H1 (cell line): ENCODE data around the gene CYB561D2. TPM values are rescaled to one million over a fixed set of nuclear protein-coding genes. Genes with fewer than 3 reads are reported as not detected.

Experiments
- CTCF ChIA-PET: fragments of 300-600 bp; sonication (Branson Sonifier 250); formaldehyde crosslinking; loops from one replicate; lab custom pipeline; 2021; ENCODE audit not compliant: partially characterized antibody; lab: Charles Lee
- POLR2A ChIA-PET: fragments of 300-600 bp; sonication (Branson Sonifier 250); formaldehyde crosslinking; loops from one replicate; lab custom pipeline; 2021; ENCODE audit warnings: inconsistent platforms; ENCODE audit not compliant: partially characterized antibody; lab: Charles Lee
- DNase-seq, 2 experiments: peaks; one replicate each; pipeline versions ENCODE4 v3.0.0 to v3.0.0-alpha.2; 2010 to 2022; ENCODE audit warnings: low spot score in 2 of 2, low read depth in 1 of 2, mixed read lengths in 1 of 2
- FAIRE-seq: peaks from 2 replicates; lab custom pipeline; 2011; peaks lifted over from hg19 to GRCh38; lab: Jason Lieb, UNC
- H2AFZ ChIP-seq: 2 replicates; pipeline ENCODE4 v1.8.1; 2012; ENCODE audit warnings: low read length, inconsistent platforms
- H2AK5ac ChIP-seq: 2 replicates; pipeline ENCODE4 v1.6.1; 2013; ENCODE audit warnings: low read depth, low read length
- H2BK120ac ChIP-seq: replicated peaks from 2 replicates; pipeline ENCODE3; 2013; ENCODE audit warnings: low read depth, low read length, inconsistent platforms
- H2BK12ac ChIP-seq: 2 replicates; pipeline ENCODE4 v1.6.1; 2013; ENCODE audit warnings: low read depth, low read length
- H2BK15ac ChIP-seq: 2 replicates; pipeline ENCODE4 v1.6.1; 2013; ENCODE audit warnings: low read length
- H2BK20ac ChIP-seq: 2 replicates; pipeline ENCODE4 v1.6.1; 2013; ENCODE audit warnings: low read length
- H2BK5ac ChIP-seq: 2 replicates; pipeline ENCODE4 v1.6.1; 2013; ENCODE audit warnings: low read depth, low read length
- H3K14ac ChIP-seq: 2 replicates; pipeline ENCODE4 v1.6.1; 2013; ENCODE audit warnings: inconsistent platforms; ENCODE audit not compliant: insufficient read length
- H3K18ac ChIP-seq: 2 replicates; pipeline ENCODE4 v1.6.1; 2013; ENCODE audit warnings: low read length; ENCODE audit errors: extremely low read depth
- H3K23ac ChIP-seq: 2 replicates; pipeline ENCODE4 v1.6.1; 2013; ENCODE audit warnings: inconsistent platforms; ENCODE audit not compliant: insufficient read length
- H3K23me2 ChIP-seq: 2 replicates; pipeline ENCODE4 v1.6.1; 2013; ENCODE audit warnings: low read depth, low read length
- H3K27ac ChIP-seq: 2 replicates; pipeline ENCODE4 v1.6.1; 2011; ENCODE audit warnings: low read depth, low read length, inconsistent platforms
- H3K27me3 ChIP-seq, 4 experiments: replicated peaks in 1 of 4; 1 replicate in 1 of 4; 2 replicates in 3 of 4; pipeline versions ENCODE4 v1.6.1 to v1.8.1; 2011 to 2013; ENCODE audit warnings: low read length in 3 of 4, mild to moderate bottlenecking in 3 of 4, inconsistent platforms in 2 of 4, mixed read lengths in 2 of 4, moderate library complexity in 1 of 4; ENCODE audit not compliant: control insufficient read depth in 3 of 4, insufficient read depth in 3 of 4; ENCODE audit errors: extremely low read depth in 1 of 4
- H3K36me3 ChIP-seq, 4 experiments: 2 replicates each; pipeline versions ENCODE4 v1.6.1 to v1.8.1; 2011 to 2013; ENCODE audit warnings: mild to moderate bottlenecking in 4 of 4, low read length in 3 of 4, moderate library complexity in 2 of 4, control low read depth in 1 of 4, inconsistent platforms in 1 of 4; ENCODE audit not compliant: insufficient read depth in 4 of 4, control insufficient read depth in 2 of 4
- H3K4ac ChIP-seq: replicated peaks from 2 replicates; pipeline ENCODE3; 2013; ENCODE audit warnings: low read length, low read depth, mixed read lengths, inconsistent platforms; ENCODE audit not compliant: insufficient read length
- H3K4me1 ChIP-seq, 4 experiments: replicated peaks in 1 of 4; 1 replicate in 1 of 4; 2 replicates in 3 of 4; pipeline versions ENCODE4 v1.6.1 to v1.8.1; 2011 to 2013; ENCODE audit warnings: low read length in 3 of 4, inconsistent platforms in 2 of 4, mixed read lengths in 1 of 4; ENCODE audit not compliant: insufficient read depth in 4 of 4, control insufficient read depth in 3 of 4
- H3K4me2 ChIP-seq, 2 experiments: 2 replicates each; pipeline versions ENCODE4 v1.6.1 to v1.8.1; 2011 to 2013; ENCODE audit warnings: low read depth in 2 of 2, low read length in 2 of 2, control low read depth in 1 of 2, inconsistent platforms in 1 of 2, mild to moderate bottlenecking in 1 of 2; ENCODE audit not compliant: insufficient read depth in 1 of 2
- H3K4me3 ChIP-seq, 4 experiments: fragments of 200-600, 300-600 bp in 1 of 4; sonication (generic), shearing (Covaris generic), sonication (Bioruptor Twin) in 1 of 4; 2 replicates each; pipeline versions ENCODE4 v1.5.1 to v1.8.1; 2011 to 2016; ENCODE audit warnings: low read length in 4 of 4, low read depth in 3 of 4, control low read depth in 2 of 4, inconsistent platforms in 2 of 4, mild to moderate bottlenecking in 2 of 4, mixed read lengths in 1 of 4, moderate library complexity in 1 of 4; ENCODE audit not compliant: insufficient read depth in 2 of 4; ENCODE audit errors: extremely low read depth in 1 of 4
- H3K56ac ChIP-seq: replicated peaks from 2 replicates; pipeline ENCODE3; 2013; ENCODE audit warnings: low read depth, mild to moderate bottlenecking, mixed read lengths, low read length, inconsistent platforms; ENCODE audit not compliant: insufficient read length
- H3K79me1 ChIP-seq: 2 replicates; pipeline ENCODE4 v1.6.1; 2013; ENCODE audit warnings: low read depth, low read length, control low read depth
- H3K79me2 ChIP-seq, 2 experiments: 2 replicates each; pipeline versions ENCODE4 v1.6.1 to v1.8.1; 2012 to 2013; ENCODE audit warnings: low read length in 2 of 2, mild to moderate bottlenecking in 2 of 2, inconsistent platforms in 1 of 2; ENCODE audit not compliant: insufficient read depth in 2 of 2, control insufficient read depth in 1 of 2
- H3K9ac ChIP-seq, 4 experiments: replicated peaks in 1 of 4; 1 replicate in 1 of 4; 2 replicates in 3 of 4; pipeline versions ENCODE4 v1.6.1 to v1.8.1; 2011 to 2013; ENCODE audit warnings: low read depth in 3 of 4, low read length in 3 of 4, control low read depth in 2 of 4, mild to moderate bottlenecking in 2 of 4, moderate library complexity in 2 of 4, inconsistent platforms in 1 of 4; ENCODE audit errors: extremely low read depth in 1 of 4
- H3K9me3 ChIP-seq, 2 experiments: 2 replicates each; pipeline versions ENCODE4 v1.6.1 to v1.8.1; 2012 to 2013; ENCODE audit warnings: mild to moderate bottlenecking in 2 of 2, moderate library complexity in 2 of 2, control low read depth in 1 of 2, inconsistent platforms in 1 of 2, low read depth in 1 of 2, low read length in 1 of 2, mixed read lengths in 1 of 2; ENCODE audit not compliant: insufficient read depth in 2 of 2
- H4K20me1 ChIP-seq, 2 experiments: replicated peaks in 1 of 2; 2 replicates each; pipeline versions ENCODE3 to v1.8.1; 2011 to 2013; ENCODE audit warnings: inconsistent platforms in 2 of 2, low read length in 2 of 2, mild to moderate bottlenecking in 1 of 2; ENCODE audit not compliant: insufficient read depth in 2 of 2, control insufficient read depth in 1 of 2
- H4K5ac ChIP-seq: 2 replicates; pipeline ENCODE4 v1.6.1; 2013; ENCODE audit warnings: low read length, low read depth, mixed read lengths, inconsistent platforms; ENCODE audit not compliant: insufficient read length
- H4K8ac ChIP-seq: 2 replicates; pipeline ENCODE4 v1.8.0; 2013; ENCODE audit warnings: mild to moderate bottlenecking, moderate library complexity, low read length, inconsistent platforms; ENCODE audit not compliant: insufficient read depth; ENCODE audit errors: extremely low read depth
- H4K91ac ChIP-seq: replicated peaks from 2 replicates; pipeline ENCODE3; 2013; ENCODE audit warnings: low read length, mixed read lengths, inconsistent platforms; ENCODE audit not compliant: insufficient read length
- ASH2L ChIP-seq: fragments of 200-600, 300-600 bp; sonication (generic); IDR thresholded peaks from one replicate; pipeline ENCODE4 v1.7.1; 2017; ENCODE audit warnings: low read length
- CBX5 ChIP-seq: fragments of 300-800, 300-1000 bp; sonication (generic); IDR thresholded peaks from 2 replicates; pipeline ENCODE4 v1.7.1; 2016; ENCODE audit warnings: antibody characterized with exemption, low read length, low read depth
- JUND ChIP-seq: IDR thresholded peaks from 2 replicates; pipeline ENCODE4 v1.6.1; 2011; ENCODE audit warnings: mild to moderate bottlenecking, improper control_type of control experiment, low read length
- SP1 ChIP-seq: IDR thresholded peaks from 2 replicates; pipeline ENCODE4 v1.6.1; 2011; ENCODE audit warnings: low read depth, low read length
- WGBS, 2 experiments: shearing (Covaris generic) in 1 of 2; methylation state at CpG; one replicate each; pipeline versions ENCODE4 v1.1.6 to v1.1.7; 2013 to 2015; ENCODE audit warnings: low lambda C conversion rate in 2 of 2, mixed read lengths in 2 of 2, inconsistent platforms in 1 of 2, low coverage in 1 of 2, missing lambda C conversion rate in 1 of 2; ENCODE audit not compliant: insufficient replicate concordance in 2 of 2, insufficient coverage in 1 of 2, insufficient read length in 1 of 2; ENCODE audit errors: extremely low coverage in 1 of 2, missing lambda C conversion rate in 1 of 2; 5-methylcytosine and 5-hydroxymethylcytosine counted together
- polyA plus RNA-seq, 7 experiments: library from polyadenylated mRNA; depleted of rRNA in 3 of 7; stranded (reverse) in 5 of 7; unstranded in 2 of 7; fragments of >200 nt in 5 of 7; fragments of 200-250 nt in 2 of 7; gene quantifications; 1 replicate in 5 of 7; 2 replicates in 1 of 7; 4 replicates in 1 of 7; pipeline versions ENCODE4 v1.2.1 to v1.2.3, GENCODE V29; 2011 to 2013; ENCODE audit warnings: missing spikeins in 2 of 7, mixed read lengths in 2 of 7
- total RNA-seq: library from RNA; stranded (reverse); fragmentation: NEBNext Ultra II Directional; extraction: Animal tissue kit (Norgen Biotek cat#: 25700); gene quantifications from 2 replicates; pipeline ENCODE4 v1.2.1, GENCODE V29; 2021

CYB561D2 gene
- total and polyA plus RNA-seq, 2 of the 8 experiments (the other 6 are each of a cell fraction or from before 2014, with no cell fraction given): 9.8 to 34.0 TPM

DNA sequence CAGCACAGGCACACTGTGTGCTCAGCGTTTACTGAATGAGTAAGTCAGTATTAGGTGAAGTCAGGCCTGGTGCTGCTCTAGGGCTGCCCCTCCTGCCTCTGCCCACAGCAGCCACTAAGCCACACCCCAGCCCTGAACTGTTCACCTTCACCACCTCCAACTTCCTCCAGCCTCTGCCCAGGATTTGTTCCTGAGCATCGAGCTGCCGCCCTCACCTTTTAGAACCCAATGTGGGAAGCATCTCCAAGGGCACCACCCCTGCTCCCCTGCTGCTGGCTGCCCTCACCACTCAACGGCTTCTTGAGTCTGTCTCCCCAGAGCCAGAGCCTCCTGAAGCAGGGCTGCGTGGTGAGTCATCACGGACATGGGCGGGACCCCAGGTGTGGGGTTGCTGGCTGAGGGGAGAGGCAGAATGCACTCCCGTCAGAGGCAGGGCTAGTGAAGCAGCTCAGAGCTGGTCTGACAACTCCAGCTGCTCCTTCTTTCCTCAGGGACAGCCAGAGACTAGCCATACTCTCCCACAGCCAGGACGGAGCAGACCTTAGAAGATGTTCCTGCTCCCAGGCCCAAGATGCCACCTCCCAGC, 33.9 kb upstream of the CYB561D2 start:
- no peak for TF ChIP-seq SP1
- no peak for TF ChIP-seq CBX5
- peak; percentile 35; the same call in 1 of the 2 replicates for TF ChIP-seq JUND
- TF ChIP-seq ASH2L: no peak
- Histone ChIP-seq H2BK15ac (no peak overlapping the region), H2AFZ (no peak overlapping the region), H3K27ac (no peak overlapping the region), H3K23ac (no peak overlapping the region), H3K79me1 (peaks cover 20% of the 10 kb centered on the region), H2AK5ac (no peak overlapping the region), H3K27me3 (no peaks in the 10 kb centered on the region), H3K4me2 (no peak overlapping the region; a peak in 1 of 4 replicates), H3K4ac (no peak overlapping the region), H3K56ac (no peak overlapping the region), H2BK12ac (no peak overlapping the region), H3K4me3 (no peak overlapping the region; a peak in 1 of 8 replicates), H3K9ac (peak overlapping the region in 1 of 4 experiments; percentile 10; a peak in 1 of 7 replicates), H3K36me3 (peaks cover 16 to 34% (median 28%) of the 10 kb centered on the region in 4 experiments), H4K91ac (no peak overlapping the region), H2BK120ac (no peak overlapping the region), H3K23me2 (peaks cover 7% of the 10 kb centered on the region), H4K20me1 (peaks cover 19 to 35% of the 10 kb centered on the region in 2 experiments), H4K8ac (0 out of 2 replicates have a peak overlapping the region, but pooled peaks have one; percentile 54), H3K18ac (no peak overlapping the region), H3K14ac (no peak overlapping the region), H4K5ac (no peak overlapping the region), H3K4me1 (peaks cover 0 to 12% (median 9%) of the 10 kb centered on the region in 4 experiments; a peak in 6 of 7 replicates), H3K79me2 (peaks cover 0 to 25% of the 10 kb centered on the region in 2 experiments; a peak in 3 of 4 replicates), H2BK5ac (0 out of 2 replicates have a peak overlapping the region, but pooled peaks have one; percentile 71), H3K9me3 (peaks cover 0 to 4% of the 10 kb centered on the region in 2 experiments; a peak in 1 of 4 replicates), H2BK20ac (no peak overlapping the region)
- CTCF ChIA-PET: interaction anchor here (1.2 to 3.6 kb wide), 2 partner anchors 11 to 14 kb away, joined by 4 to 17 read pairs; partner anchors contain the start of genes HYAL1 and TUSC2
- DNase-seq (no peak), FAIRE-seq (no peak)
- POLR2A ChIA-PET: interaction anchor here (6.3 to 12.6 kb wide), 2 partner anchors 13 to 15 kb away, joined by 36 to 149 read pairs; partner anchors contain the start of genes HYAL1, HYAL3, NAA80 and TUSC2
- WGBS, 2 experiments: 91% methylated on average over 9 of the region's 9 CpGs; no CpG with 5 or more reads in 1 of the 2 experiments
